OCI-LY7 (cell line): ENCODE measurements around the gene LIMS1. TPM values are rescaled to one million over a fixed set of nuclear protein-coding genes. Genes with fewer than 3 reads are reported as not detected.
"Not testable (repeated sequence)": the region's sequence is repeated elsewhere in the genome, so short reads cannot be mapped to it uniquely, and the experiment has no call there.

Experiments used
- BruUV-seq: library from RNA; stranded (reverse); fragments of 400-500 nt; replicated peaks from 2 replicates; lab custom pipeline; 2021; lab: Mats Ljungman, UMichigan
- CTCF ChIA-PET: fragments of 300-600 bp; sonication (Branson Sonifier 250); formaldehyde crosslinking; loops from one replicate; lab custom pipeline; 2022; ENCODE audit warnings: antibody characterized with exemption; ENCODE audit not compliant: unreplicated experiment; lab: Charles Lee
- POLR2A ChIA-PET: fragments of 300-600 bp; sonication (Branson Sonifier 250); formaldehyde crosslinking; loops from one replicate; lab custom pipeline; 2022; ENCODE audit warnings: antibody characterized with exemption; lab: Charles Lee
- DNase-seq: peaks from one replicate; pipeline ENCODE4 v3.0.0-alpha.2; 2015; ENCODE audit warnings: low spot score
- H2AFZ ChIP-seq: fragments of 200-600 bp; sonication (generic), shearing (Covaris generic); 2 replicates; pipeline ENCODE4 v1.6.1; 2014; ENCODE audit warnings: mild to moderate bottlenecking, antibody characterized with exemption, low read length, moderate library complexity
- H3K27ac ChIP-seq: fragments of 200-600 bp; sonication (generic); 2 replicates; pipeline ENCODE4 v1.5.1; 2014; ENCODE audit warnings: mixed run types, low read depth, mild to moderate bottlenecking, moderate library complexity, low read length, inconsistent platforms; ENCODE audit not compliant: poor library complexity, severe bottlenecking
- H3K36me3 ChIP-seq: fragments of 200-600 bp; sonication (generic); 2 replicates; pipeline ENCODE4 v1.6.1; 2014; ENCODE audit warnings: mild to moderate bottlenecking, antibody characterized with exemption, low read length, moderate library complexity, mixed read lengths; ENCODE audit not compliant: insufficient read depth
- H3K4me1 ChIP-seq: fragments of 200-600 bp; sonication (generic); 2 replicates; pipeline ENCODE4 v1.5.1; 2014; ENCODE audit warnings: mild to moderate bottlenecking, low read length; ENCODE audit not compliant: insufficient read depth, poor library complexity, severe bottlenecking
- H3K4me2 ChIP-seq: fragments of 200-600 bp; sonication (generic); 2 replicates; pipeline ENCODE4 v1.6.1; 2014; ENCODE audit warnings: mild to moderate bottlenecking, low read length
- H3K4me3 ChIP-seq: fragments of 200-600 bp; sonication (generic); 2 replicates; pipeline ENCODE4 v1.5.1; 2014; ENCODE audit warnings: mild to moderate bottlenecking, low read depth, low read length; ENCODE audit not compliant: poor library complexity, severe bottlenecking
- H3K79me2 ChIP-seq: fragments of 200-600 bp; sonication (generic); 2 replicates; pipeline ENCODE4 v1.6.1; 2016; ENCODE audit warnings: low read depth, mild to moderate bottlenecking, low read length, moderate library complexity, mixed read lengths; ENCODE audit not compliant: insufficient read depth
- H3K9me2 ChIP-seq: fragments of 200-600 bp; sonication (generic); 2 replicates; pipeline ENCODE4 v1.6.1; 2016; ENCODE audit warnings: mild to moderate bottlenecking, low read length, mixed read lengths; ENCODE audit not compliant: insufficient read depth
- H3K9me3 ChIP-seq: fragments of 200-600 bp; sonication (generic); 2 replicates; pipeline ENCODE4 v1.6.1; 2014; ENCODE audit warnings: mild to moderate bottlenecking, mixed run types, low read length, mixed read lengths
- H4K20me1 ChIP-seq: fragments of 200-600 bp; sonication (generic); 2 replicates; pipeline ENCODE4 v1.6.1; 2014; ENCODE audit warnings: mild to moderate bottlenecking, antibody characterized with exemption, low read length, moderate library complexity, mixed read lengths; ENCODE audit not compliant: insufficient read depth
- EZH2phosphoT487 ChIP-seq: fragments of 200-600 bp; sonication (generic); IDR thresholded peaks from 2 replicates; pipeline ENCODE4 v1.6.1; 2018; ENCODE audit warnings: low read depth, borderline replicate concordance, mild to moderate bottlenecking, mixed run types, antibody characterized with exemption, low read length, moderate library complexity, mixed read lengths
- intact Hi-C: fragments of 100-400 bp; cut with micrococcal nuclease; formaldehyde crosslinking; loops from one replicate; pipeline ENCODE4 v1.10.0; 2022; ENCODE audit not compliant: unreplicated experiment
- total RNA-seq, 2 experiments: library from RNA; depleted of rRNA in 1 of 2; stranded (reverse); fragments of >200 nt in 1 of 2; shearing (Covaris generic) in 1 of 2; gene quantifications; 2 replicates each; pipeline ENCODE4 v1.2.3, GENCODE V29; 2014 to 2022
- TF ChIP-seq, protein P1 (sequence below): fragments of 200-600 bp; sonication (generic); conservative IDR thresholded peaks from 2 replicates; pipeline ENCODE4 v1.5.1; 2014; ENCODE audit warnings: mild to moderate bottlenecking, antibody characterized with exemption, low read length, moderate library complexity, mixed read lengths

The LIMS1 gene
- total RNA-seq, 2 experiments from 2014 or later = 53.3 to 74.7 TPM

GRCh38 chr2:108640731-108641130, 106.5 kb downstream of the LIMS1 start:
- ChIA-PET CTCF (no interaction called here), POLR2A (no interaction called here)
- Histone ChIP-seq H3K79me2 (peaks cover 24% of the 10 kb centered on the region), H3K36me3 (peaks cover 11% of the 10 kb centered on the region), H3K27ac (no peak overlapping the region), H3K9me2 (no peaks in the 10 kb centered on the region), H3K4me2 (no peak overlapping the region), H2AFZ (no peak overlapping the region), H3K9me3 (no peaks in the 10 kb centered on the region), H3K4me1 (peaks cover 16% of the 10 kb centered on the region), H4K20me1 (0 out of 2 replicates have a peak, but pooled peaks cover 4% of the 10 kb centered on the region), H3K4me3 (no peak overlapping the region)
- no peak for DNase-seq
- no peak for TF ChIP-seq EZH2phosphoT487
- TF ChIP-seq, protein P1, sequence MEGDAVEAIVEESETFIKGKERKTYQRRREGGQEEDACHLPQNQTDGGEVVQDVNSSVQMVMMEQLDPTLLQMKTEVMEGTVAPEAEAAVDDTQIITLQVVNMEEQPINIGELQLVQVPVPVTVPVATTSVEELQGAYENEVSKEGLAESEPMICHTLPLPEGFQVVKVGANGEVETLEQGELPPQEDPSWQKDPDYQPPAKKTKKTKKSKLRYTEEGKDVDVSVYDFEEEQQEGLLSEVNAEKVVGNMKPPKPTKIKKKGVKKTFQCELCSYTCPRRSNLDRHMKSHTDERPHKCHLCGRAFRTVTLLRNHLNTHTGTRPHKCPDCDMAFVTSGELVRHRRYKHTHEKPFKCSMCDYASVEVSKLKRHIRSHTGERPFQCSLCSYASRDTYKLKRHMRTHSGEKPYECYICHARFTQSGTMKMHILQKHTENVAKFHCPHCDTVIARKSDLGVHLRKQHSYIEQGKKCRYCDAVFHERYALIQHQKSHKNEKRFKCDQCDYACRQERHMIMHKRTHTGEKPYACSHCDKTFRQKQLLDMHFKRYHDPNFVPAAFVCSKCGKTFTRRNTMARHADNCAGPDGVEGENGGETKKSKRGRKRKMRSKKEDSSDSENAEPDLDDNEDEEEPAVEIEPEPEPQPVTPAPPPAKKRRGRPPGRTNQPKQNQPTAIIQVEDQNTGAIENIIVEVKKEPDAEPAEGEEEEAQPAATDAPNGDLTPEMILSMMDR = no peak
- intact Hi-C loops = no loop called here
- no TSS peak for BruUV-seq

DNA sequence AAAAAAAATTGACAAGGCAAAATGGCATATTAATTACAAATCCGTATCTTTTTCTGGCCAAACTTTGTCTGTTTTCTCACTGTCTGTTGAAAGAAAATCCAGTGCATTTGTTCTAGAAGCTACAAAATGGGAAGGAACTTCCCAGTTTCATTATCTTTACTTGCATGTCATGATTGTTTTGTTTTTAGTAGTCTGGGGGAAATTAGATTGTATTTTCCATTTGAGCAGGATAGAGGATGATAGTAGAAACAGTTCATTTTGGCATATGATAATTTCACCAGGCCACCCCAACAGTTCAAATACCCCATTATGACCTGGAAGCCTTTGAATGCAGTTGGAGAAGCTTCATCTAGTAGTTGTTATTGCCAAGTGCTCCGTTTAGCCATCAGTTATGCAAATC, 107.5 kb downstream of the LIMS1 start:
- no peak overlapping the region for H3K27ac ChIP-seq
- H3K79me2 ChIP-seq = peaks cover 24% of the 10 kb centered on the region
- H4K20me1 ChIP-seq = 0 out of 2 replicates have a peak, but pooled peaks cover 4% of the 10 kb centered on the region
- no peak for TF ChIP-seq EZH2phosphoT487
- TF ChIP-seq, protein P1 = no peak
- intact Hi-C loops = no loop called here
- no peaks in the 10 kb centered on the region for H3K9me2 ChIP-seq
- no peak for DNase-seq
- CTCF ChIA-PET = no interaction called here
- BruUV-seq = no TSS peak
- no peak overlapping the region for H3K4me2 ChIP-seq
- H2AFZ ChIP-seq = no peak overlapping the region
- no peaks in the 10 kb centered on the region for H3K9me3 ChIP-seq
- POLR2A ChIA-PET = interaction anchor here (1.0 kb wide), 1 partner anchor 92 kb away, joined by 3 read pairs; no protein-coding TSS in a partner anchor
- no peak overlapping the region for H3K4me3 ChIP-seq
- H3K36me3 ChIP-seq = peaks cover 11% of the 10 kb centered on the region
- H3K4me1 ChIP-seq = peaks cover 7% of the 10 kb centered on the region

DNA sequence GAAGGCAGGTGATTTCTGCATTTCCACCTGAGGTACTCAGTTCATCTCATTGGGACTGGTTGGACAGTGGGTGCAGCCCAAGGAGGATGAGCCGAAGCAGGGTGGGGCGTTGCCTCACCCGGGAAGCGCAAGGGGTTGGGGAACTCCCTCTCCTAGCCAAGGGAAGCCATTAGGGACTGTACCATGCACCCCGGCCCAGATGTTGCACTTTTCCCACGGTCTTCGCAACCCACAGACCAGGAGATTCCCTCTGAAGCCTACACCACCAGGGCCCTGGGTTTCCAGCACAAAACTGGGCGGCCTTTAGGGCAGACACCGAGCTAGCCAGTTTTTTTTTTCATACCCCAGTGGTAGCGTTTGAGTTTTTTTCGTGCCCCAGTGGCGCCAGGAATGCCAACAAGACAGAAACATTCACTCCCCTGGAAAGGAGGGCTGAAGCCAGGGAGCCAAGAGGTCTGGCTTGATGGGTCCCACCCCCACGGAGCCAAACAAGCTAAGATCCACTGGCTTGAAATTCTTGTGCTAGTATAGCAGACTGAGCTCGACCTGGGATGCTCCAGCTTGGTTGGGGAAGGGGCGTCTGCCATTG, 109.1 kb downstream of the LIMS1 start:
- no TSS peak for BruUV-seq
- Histone ChIP-seq H3K4me1 (no peaks in the 10 kb centered on the region), H3K4me3 (no peak overlapping the region), H3K9me2 (no peaks in the 10 kb centered on the region), H2AFZ (no peak overlapping the region), H3K9me3 (no peaks in the 10 kb centered on the region), H3K4me2 (no peak overlapping the region), H3K79me2 (peaks cover 14% of the 10 kb centered on the region; the same call in 1 of the 2 replicates), H3K36me3 (peaks cover 11% of the 10 kb centered on the region), H4K20me1 (0 out of 2 replicates have a peak, but pooled peaks cover 4% of the 10 kb centered on the region), H3K27ac (no peak overlapping the region)
- intact Hi-C loops = no loop called here
- DNase-seq = no peak
- POLR2A ChIA-PET = no interaction called here
- TF ChIP-seq, protein P1 = no peak
- TF ChIP-seq EZH2phosphoT487 = no peak
- CTCF ChIA-PET = no interaction called here

DNA sequence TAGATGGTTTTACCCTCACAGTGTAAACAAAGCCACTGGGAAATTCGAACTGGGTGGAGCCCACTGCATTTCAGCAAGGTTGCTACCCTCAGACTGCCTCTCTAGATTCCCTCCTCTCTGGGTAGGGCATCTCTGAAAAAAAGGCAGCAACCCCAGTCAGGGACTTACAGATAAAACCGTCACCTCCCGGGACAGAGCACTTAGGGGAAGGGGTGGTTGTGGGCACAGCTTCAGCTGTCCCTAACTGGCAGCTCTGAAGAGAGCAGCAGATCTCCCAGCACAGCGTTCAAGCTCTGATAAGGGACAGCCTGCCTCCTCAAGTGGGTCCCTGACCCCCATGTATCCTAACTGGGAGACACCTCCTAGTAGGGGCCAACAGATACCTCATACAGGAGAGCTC, 109.6 kb downstream of the LIMS1 start:
- H2AFZ ChIP-seq, CTCF ChIA-PET: not testable (repeated sequence)

More for the DNA sequence above, 109.6 kb downstream of the LIMS1 start:
- DNase-seq, POLR2A ChIA-PET, H3K4me2 ChIP-seq, BruUV-seq, H3K9me2 ChIP-seq, intact Hi-C loops, H3K27ac ChIP-seq, H4K20me1 ChIP-seq, H3K4me1 ChIP-seq, H3K9me3 ChIP-seq, H3K4me3 ChIP-seq: not testable (repeated sequence)
- peaks cover 11% of the 10 kb centered on the region for H3K36me3 ChIP-seq
- peaks cover 14% of the 10 kb centered on the region; the same call in 1 of the 2 replicates for H3K79me2 ChIP-seq
